Body of pancreas (tissue), 4 donors: ENCODE results near the gene HDHD5. TPM values are rescaled to one million over a fixed set of nuclear protein-coding genes. Genes with fewer than 3 reads are reported as not detected.

ENCODE experiments used
- ATAC-seq: fragments of 150-250 bp; one replicate; pipeline ENCODE4 v1.9.1; 2016
- DNase-seq, 4 donors: peaks; one replicate each; pipeline ENCODE4 v3.0.0-alpha.2; 2019
- H3K27ac ChIP-seq, 4 donors: fragments of 200-600 bp; sonication (generic); 1 replicate in 3 of 4; 2 replicates in 1 of 4; pipeline versions ENCODE4 v1.5.1 to v1.6.1; 2016 to 2019; ENCODE audit warnings: mild to moderate bottlenecking in 1 of 4, mixed read lengths in 1 of 4, moderate library complexity in 1 of 4
- H3K27me3 ChIP-seq, 2 donors: fragments of 200-600 bp; sonication (generic); one replicate each; pipeline ENCODE4 v1.6.0; 2016; ENCODE audit warnings: mild to moderate bottlenecking in 1 of 2
- H3K36me3 ChIP-seq, 2 donors: fragments of 200-600 bp; sonication (generic); replicated peaks in 1 of 2; 2 replicates each; pipeline ENCODE4 v1.5.1; 2016; ENCODE audit warnings: low read depth in 2 of 2; ENCODE audit not compliant: insufficient read depth in 1 of 2
- H3K4me1 ChIP-seq: fragments of 200-600 bp; sonication (generic); one replicate; pipeline ENCODE4 v1.6.0; 2016
- H3K4me3 ChIP-seq, 2 donors: fragments of 200-600 bp; sonication (generic); 1 replicate in 1 of 2; 2 replicates in 1 of 2; pipeline ENCODE4 v1.5.1; 2016 to 2019
- H3K9me3 ChIP-seq, 3 donors: fragments of 200-600 bp; sonication (generic); 1 replicate in 2 of 3; 2 replicates in 1 of 3; pipeline ENCODE4 v1.5.1; 2016
- POLR2A ChIP-seq, 3 donors: fragments of 450-650 bp; IDR thresholded peaks; one replicate each; pipeline ENCODE4 v1.6.1; 2016; ENCODE audit warnings: antibody characterized with exemption in 3 of 3, mild to moderate bottlenecking in 2 of 3
- WGBS, 2 donors: methylation state at CpG; one replicate each; pipeline ENCODE4 v1.1.5; 2017; 5-methylcytosine and 5-hydroxymethylcytosine counted together
- intact Hi-C: fragments of 100-400 bp; cut with DNase I; formaldehyde crosslinking; loops from one replicate; pipeline ENCODE4 v1.15.1; 2023
- total RNA-seq, 2 donors: library from RNA; depleted of rRNA; stranded (reverse); fragments of >200 nt; gene quantifications; one replicate each; pipeline ENCODE4 v1.1.0, GENCODE V29; 2016
- TF ChIP-seq, protein P1 (sequence below), 7 experiments: fragments of 450-650 bp in 4 of 7; fragments of 200-600 bp in 3 of 7; sonication (generic) in 3 of 7; IDR thresholded peaks; one replicate each; pipeline ENCODE4 v1.5.1; 2016 to 2019; ENCODE audit warnings: antibody characterized with exemption in 7 of 7

Gene HDHD5
- total RNA-seq, 2 donors from 2014 or later, result 22.1 to 28.7 TPM

DNA sequence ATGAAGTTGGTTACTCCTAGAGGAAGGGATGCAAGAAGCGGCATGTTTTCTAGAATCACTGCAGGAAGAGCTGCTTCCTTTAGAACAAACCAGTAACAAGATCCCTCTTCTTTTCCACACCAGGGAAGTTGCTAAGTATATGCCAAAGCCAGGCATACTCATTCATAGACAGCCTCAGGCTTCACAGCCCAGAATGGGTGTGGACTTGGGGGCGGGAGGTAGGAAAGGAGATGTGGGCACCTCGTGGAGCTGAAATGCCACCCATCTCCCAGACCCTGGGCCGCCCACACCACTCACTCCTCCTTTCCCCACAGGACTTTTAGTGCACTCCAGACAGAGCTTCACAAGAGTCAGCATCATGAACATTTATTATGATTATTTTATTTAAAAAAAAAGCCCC, 21.9 kb downstream of the HDHD5 start:
- DNase-seq (no peak), ATAC-seq (no peak)
- Histone ChIP-seq H3K9me3 (no peaks in the 10 kb centered on the region), H3K27me3 (no peaks in the 10 kb centered on the region), H3K36me3 (peaks cover 0 to 13% of the 10 kb centered on the region in 2 donors), H3K27ac (no peak overlapping the region), H3K4me3 (no peak overlapping the region), H3K4me1 (no peaks in the 10 kb centered on the region)
- TF ChIP-seq, protein P1, sequence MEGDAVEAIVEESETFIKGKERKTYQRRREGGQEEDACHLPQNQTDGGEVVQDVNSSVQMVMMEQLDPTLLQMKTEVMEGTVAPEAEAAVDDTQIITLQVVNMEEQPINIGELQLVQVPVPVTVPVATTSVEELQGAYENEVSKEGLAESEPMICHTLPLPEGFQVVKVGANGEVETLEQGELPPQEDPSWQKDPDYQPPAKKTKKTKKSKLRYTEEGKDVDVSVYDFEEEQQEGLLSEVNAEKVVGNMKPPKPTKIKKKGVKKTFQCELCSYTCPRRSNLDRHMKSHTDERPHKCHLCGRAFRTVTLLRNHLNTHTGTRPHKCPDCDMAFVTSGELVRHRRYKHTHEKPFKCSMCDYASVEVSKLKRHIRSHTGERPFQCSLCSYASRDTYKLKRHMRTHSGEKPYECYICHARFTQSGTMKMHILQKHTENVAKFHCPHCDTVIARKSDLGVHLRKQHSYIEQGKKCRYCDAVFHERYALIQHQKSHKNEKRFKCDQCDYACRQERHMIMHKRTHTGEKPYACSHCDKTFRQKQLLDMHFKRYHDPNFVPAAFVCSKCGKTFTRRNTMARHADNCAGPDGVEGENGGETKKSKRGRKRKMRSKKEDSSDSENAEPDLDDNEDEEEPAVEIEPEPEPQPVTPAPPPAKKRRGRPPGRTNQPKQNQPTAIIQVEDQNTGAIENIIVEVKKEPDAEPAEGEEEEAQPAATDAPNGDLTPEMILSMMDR (IDR thresholded peaks at IDR 0.05), result no peak
- TF ChIP-seq POLR2A (IDR thresholded peaks at IDR 0.05), result no peak
- 69 to 80% methylated on average over 4 of the region's 4 CpGs for WGBS, 2 donors
- intact Hi-C loops, result no loop called here

DNA sequence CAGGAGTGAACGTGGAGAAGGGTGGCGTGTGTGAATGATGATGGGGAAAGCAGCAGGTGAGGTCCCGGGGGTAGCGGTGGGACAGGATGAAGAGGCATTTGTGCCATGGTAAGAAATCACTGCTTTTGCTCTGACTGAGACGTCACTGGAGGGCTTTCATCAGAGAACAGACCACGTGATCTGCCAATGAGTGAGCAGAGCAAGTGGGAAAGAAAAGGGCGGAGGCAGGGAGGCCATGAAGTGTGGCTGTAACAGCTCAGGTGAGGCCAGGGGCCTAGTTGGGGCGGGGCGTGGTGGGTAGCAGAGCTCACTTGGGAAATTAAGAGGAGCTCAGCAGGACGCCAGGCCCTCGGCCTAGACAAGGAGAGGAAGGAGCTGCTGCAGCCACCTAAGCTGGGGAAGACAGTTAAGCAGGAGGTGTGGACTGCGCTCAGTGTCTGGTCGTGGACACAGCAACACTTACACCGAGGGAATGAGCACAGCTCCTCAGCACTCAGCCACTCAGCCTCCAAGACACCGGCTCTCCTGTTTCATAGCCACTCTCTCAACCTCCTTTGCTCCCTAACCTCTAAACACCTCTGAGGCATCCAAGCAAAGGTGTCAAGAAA, 23.8 kb downstream of the HDHD5 start:
- intact Hi-C loops, result no loop called here
- no peak for ATAC-seq
- Histone ChIP-seq H3K36me3 (peaks cover 0 to 7% of the 10 kb centered on the region in 2 donors), H3K27me3 (no peaks in the 10 kb centered on the region), H3K4me1 (no peaks in the 10 kb centered on the region), H3K27ac (no peak overlapping the region), H3K4me3 (no peak overlapping the region), H3K9me3 (no peaks in the 10 kb centered on the region)
- WGBS, 2 donors, result 80 to 84% methylated on average over 15 of the region's 15 CpGs
- no peak for DNase-seq
- TF ChIP-seq, protein P1 (IDR thresholded peaks at IDR 0.05), result no peak
- no peak for TF ChIP-seq POLR2A (IDR thresholded peaks at IDR 0.05)

GRCh38 chr22:17133137-17133536, 25.9 kb downstream of the HDHD5 start:
- TF ChIP-seq, protein P1 (IDR thresholded peaks at IDR 0.05), result no peak
- TF ChIP-seq POLR2A (IDR thresholded peaks at IDR 0.05), result no peak
- DNase-seq (no peak), ATAC-seq (no peak)
- Histone ChIP-seq H3K27ac (no peak overlapping the region), H3K4me1 (no peaks in the 10 kb centered on the region), H3K9me3 (no peaks in the 10 kb centered on the region), H3K4me3 (no peak overlapping the region), H3K27me3 (no peaks in the 10 kb centered on the region), H3K36me3 (peaks cover 0 to 5% of the 10 kb centered on the region in 2 donors)
- intact Hi-C loops, result no loop called here
- WGBS, 2 donors, result 90 to 91% methylated on average over 7 of the region's 7 CpGs

DNA sequence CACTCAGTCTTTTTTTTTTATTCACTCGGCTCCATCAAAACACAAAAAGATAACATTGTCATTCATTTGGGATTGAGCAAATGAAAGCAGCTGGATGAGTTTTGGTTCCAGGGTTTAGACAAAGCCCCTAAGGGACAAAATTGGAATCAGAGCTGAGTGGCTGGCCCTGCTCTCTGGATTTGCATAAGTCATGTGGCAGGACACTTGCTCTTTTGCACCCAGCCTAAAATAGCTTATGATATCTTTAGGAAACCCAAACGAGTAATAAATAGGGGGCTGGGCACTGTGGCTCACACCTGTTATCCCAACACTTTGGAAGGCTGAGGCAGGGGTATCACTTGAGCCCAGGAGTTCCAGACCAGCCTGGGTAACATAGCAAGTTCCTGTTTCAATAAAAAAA, 27.0 kb downstream of the HDHD5 start:
- no peaks in the 10 kb centered on the region for H3K27me3 ChIP-seq
- intact Hi-C loops, result no loop called here
- no peaks in the 10 kb centered on the region for H3K36me3 ChIP-seq
- H3K4me3 ChIP-seq, result no peak overlapping the region
- 10 to 12% methylated on average over 2 of the region's 2 CpGs for WGBS, 2 donors
- H3K27ac ChIP-seq, result no peak overlapping the region
- H3K9me3 ChIP-seq, result no peaks in the 10 kb centered on the region
- no peak for DNase-seq
- no peak for TF ChIP-seq POLR2A (IDR thresholded peaks at IDR 0.05)
- TF ChIP-seq, protein P1 (IDR thresholded peaks at IDR 0.05), result no peak
- no peaks in the 10 kb centered on the region for H3K4me1 ChIP-seq
- no peak for ATAC-seq

- H3K9me3 ChIP-seq, result no peaks in the 10 kb centered on the region
- TF ChIP-seq, protein P1 (IDR thresholded peaks at IDR 0.05), result no peak
- TF ChIP-seq POLR2A (IDR thresholded peaks at IDR 0.05), result no peak
- DNase-seq (no peak), ATAC-seq (no peak)
- no peak overlapping the region for H3K4me3 ChIP-seq
- 36 to 54% methylated on average over 5 of the region's 5 CpGs for WGBS, 2 donors
- H3K36me3 ChIP-seq, result no peaks in the 10 kb centered on the region
- intact Hi-C loops, result no loop called here
- H3K4me1 ChIP-seq, result no peaks in the 10 kb centered on the region
- H3K27ac ChIP-seq, result no peak overlapping the region
- H3K27me3 ChIP-seq, result peaks cover 0 to 2% of the 10 kb centered on the region in 2 donors
Measured at GRCh38 chr22:17131686-17132085, 27.4 kb downstream of the HDHD5 start.
